GM12872 (cell line): Measurements from ENCODE around the gene ANO3.

ENCODE experiments used
- TF ChIP-seq, protein P1 (sequence below): IDR thresholded peaks from 3 replicates; pipeline ENCODE4 v1.5.1; 2011; ENCODE audit warnings: low read depth, mild to moderate bottlenecking, low read length, moderate library complexity; ENCODE audit not compliant: insufficient read depth

ANO3 gene

DNA sequence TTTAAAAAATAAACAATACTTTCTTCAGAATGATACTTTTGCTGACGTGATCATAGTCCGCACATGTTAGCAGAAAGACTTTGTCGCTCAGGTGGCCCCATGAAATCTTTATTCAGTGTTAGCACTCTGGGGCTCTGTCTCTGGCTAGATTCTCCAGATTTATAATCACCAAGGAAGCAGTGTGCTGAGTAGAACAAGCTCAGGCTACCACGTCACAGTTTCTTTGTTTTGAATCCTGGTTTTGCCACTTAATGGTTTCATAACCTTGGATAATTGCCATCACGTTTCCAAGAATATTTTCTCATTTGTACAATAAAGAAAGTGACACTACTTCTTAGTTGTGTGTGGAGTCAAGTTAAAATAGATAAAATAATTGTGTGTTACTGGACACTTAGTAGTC, 244.0 kb downstream of the ANO3 start:
- TF ChIP-seq, protein P1, sequence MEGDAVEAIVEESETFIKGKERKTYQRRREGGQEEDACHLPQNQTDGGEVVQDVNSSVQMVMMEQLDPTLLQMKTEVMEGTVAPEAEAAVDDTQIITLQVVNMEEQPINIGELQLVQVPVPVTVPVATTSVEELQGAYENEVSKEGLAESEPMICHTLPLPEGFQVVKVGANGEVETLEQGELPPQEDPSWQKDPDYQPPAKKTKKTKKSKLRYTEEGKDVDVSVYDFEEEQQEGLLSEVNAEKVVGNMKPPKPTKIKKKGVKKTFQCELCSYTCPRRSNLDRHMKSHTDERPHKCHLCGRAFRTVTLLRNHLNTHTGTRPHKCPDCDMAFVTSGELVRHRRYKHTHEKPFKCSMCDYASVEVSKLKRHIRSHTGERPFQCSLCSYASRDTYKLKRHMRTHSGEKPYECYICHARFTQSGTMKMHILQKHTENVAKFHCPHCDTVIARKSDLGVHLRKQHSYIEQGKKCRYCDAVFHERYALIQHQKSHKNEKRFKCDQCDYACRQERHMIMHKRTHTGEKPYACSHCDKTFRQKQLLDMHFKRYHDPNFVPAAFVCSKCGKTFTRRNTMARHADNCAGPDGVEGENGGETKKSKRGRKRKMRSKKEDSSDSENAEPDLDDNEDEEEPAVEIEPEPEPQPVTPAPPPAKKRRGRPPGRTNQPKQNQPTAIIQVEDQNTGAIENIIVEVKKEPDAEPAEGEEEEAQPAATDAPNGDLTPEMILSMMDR, result no peak

GRCh38 chr11:26578998-26579661, 247.2 kb downstream of the ANO3 start:
- TF ChIP-seq, protein P1, result no peak

- TF ChIP-seq, protein P1, result no peak
Observed at GRCh38 chr11:26579683-26580082, 247.8 kb downstream of the ANO3 start.

DNA sequence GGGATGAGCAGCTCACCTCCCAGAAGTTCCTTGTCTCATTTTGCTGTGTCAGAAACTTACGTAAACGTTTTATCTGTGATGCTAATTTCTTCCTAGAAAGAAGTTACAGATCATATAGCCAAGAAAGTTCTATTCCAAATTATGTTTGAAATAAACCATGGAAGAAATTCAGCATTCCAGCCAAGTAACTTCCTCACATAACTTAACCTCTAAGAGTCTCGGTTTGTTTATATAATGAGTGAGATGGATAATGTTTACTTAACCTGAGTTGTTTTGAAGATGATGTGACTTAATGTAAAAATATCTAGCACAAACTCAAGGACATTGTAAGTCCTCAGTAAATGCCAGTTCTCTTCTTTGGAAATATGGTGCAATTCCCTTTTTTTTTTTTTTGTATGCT, 249.0 kb downstream of the ANO3 start:
- TF ChIP-seq, protein P1, result no peak

GRCh38 chr11:26583550-26583949, 251.6 kb downstream of the ANO3 start:
- TF ChIP-seq, protein P1, result no peak

DNA sequence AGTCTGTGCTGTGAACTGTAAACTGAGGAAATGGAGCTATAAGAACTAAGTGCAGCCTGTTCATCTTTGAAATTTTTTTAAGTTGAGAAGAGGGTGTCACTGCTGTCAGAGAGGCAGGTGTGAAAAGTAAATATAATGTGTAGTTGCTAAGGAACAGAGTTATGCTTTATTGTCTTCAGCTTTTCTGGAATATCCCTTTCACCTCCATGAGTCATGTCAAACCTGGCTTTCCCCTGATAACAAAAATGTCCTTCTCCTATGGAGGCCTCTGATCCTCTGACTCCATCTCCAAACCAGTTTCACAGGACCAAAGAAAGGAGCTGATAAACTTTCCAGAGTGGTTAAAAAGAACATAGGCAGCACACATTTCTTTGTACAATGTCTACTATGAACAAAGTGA, 252.9 kb downstream of the ANO3 start:
- TF ChIP-seq, protein P1, result no peak

DNA sequence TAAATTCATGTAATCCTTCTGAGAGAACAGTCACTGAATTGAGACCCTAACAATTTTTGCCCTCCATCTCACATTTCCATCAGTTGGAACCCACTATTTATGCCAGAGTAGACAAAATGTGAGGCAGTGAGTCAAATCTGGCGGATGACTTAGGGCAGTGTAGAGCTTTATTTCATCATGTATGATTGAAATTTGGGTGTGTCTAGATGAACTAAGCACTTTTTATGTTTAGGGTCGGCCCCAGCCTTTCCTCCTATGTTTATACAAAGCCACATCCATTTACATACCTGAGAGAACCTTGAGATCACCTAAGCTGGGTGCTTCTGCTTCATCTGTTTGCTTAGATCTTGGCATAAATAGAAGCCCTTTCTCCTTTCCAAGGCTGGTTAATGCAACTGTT, 255.1 kb downstream of the ANO3 start:
- TF ChIP-seq, protein P1, result no peak
